Right ventricle myocardium superior (tissue), 1 donor: ENCODE data around the gene MAGI2. TPM values are rescaled to one million over a fixed set of nuclear protein-coding genes. Genes with fewer than 3 reads are reported as not detected.

Experiments used
- ATAC-seq: fragments of 200-7000 bp; cut with Tn5 transposase; one replicate; pipeline ENCODE4 v1.9.1; 2020; ENCODE audit warnings: mild to moderate bottlenecking; ENCODE audit not compliant: poor library complexity
- DNase-seq: peaks from one replicate; pipeline ENCODE4 v3.0.0-alpha.2; 2020
- intact Hi-C: fragments of 100-400 bp; cut with DNase I; formaldehyde crosslinking; loops from one replicate; pipeline ENCODE4 v1.11.2; 2022
- total RNA-seq: library from RNA; stranded (reverse); fragmentation: NEBNext Ultra II Directional; extraction: Animal tissue kit (Norgen Biotek cat#: 25700); gene quantifications from one replicate; pipeline ENCODE4 v1.2.1, GENCODE V29; 2021
- donor health status: DM: no; HTN: yes; CAD: no; lungs with severe emphysema.

Gene MAGI2
- total RNA-seq, 1 donor from 2014 or later = 3.9 TPM

- intact Hi-C loops = no loop called here
- no peak for ATAC-seq
Observed at GRCh38 chr7:78043159-78043558, 1410.3 kb downstream of the MAGI2 start.

GRCh38 chr7:78041423-78041822, 1412.0 kb downstream of the MAGI2 start:
- ATAC-seq (no peak), DNase-seq (no peak)
- intact Hi-C loops = no loop called here

More at GRCh38 chr7:78043159-78043558, 1410.3 kb downstream of the MAGI2 start:
- no peak for DNase-seq

DNA sequence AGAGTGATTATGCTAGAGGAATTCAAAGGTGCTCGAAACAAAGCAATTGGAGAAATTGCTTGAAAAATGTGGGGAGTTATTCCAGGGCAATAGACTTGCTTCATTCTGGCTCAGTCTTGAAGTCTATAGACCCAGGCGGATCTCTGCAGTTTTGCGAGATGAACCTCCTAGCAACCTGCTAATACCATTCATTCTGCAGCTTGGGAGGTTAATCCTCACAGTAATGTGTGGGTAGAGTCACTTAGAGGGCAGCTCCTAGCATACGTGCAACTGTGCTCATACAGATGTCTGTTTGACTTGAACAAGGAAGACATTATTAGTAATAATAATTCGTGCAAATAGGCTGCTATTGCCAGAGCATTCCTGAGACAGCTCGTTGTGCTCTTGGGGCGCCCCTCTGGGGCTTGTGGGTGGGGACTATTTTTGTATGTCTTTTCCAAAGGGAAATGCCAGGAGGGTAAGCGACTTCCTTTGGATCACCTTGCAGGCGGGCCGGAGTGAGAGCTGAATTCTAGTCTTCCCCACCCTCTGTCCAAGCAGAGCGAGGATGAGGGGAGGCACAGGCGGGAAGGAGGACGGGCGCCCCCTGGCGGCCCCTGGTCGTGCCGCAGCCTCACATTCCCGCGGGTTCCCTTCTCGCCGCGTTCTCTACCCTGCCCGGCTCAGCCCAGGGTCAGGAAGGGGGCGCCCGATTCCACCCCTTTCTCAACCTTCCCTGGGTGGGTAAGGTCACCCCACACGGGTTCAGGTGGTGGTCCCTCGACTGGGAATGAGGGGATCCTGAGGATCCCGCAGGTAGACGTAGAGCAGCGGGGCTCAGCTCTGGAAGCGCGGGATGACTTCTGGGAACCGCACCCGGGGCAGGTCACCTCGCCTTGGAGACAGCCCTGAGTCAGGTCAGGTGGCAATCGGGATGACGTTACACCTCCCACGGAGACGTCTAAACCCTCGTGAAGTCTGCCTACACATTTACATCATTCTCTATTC, 1413.4 kb downstream of the MAGI2 start:
- DNase-seq (peak; percentile 47), ATAC-seq (no peak)
- intact Hi-C loops = no loop called here

DNA sequence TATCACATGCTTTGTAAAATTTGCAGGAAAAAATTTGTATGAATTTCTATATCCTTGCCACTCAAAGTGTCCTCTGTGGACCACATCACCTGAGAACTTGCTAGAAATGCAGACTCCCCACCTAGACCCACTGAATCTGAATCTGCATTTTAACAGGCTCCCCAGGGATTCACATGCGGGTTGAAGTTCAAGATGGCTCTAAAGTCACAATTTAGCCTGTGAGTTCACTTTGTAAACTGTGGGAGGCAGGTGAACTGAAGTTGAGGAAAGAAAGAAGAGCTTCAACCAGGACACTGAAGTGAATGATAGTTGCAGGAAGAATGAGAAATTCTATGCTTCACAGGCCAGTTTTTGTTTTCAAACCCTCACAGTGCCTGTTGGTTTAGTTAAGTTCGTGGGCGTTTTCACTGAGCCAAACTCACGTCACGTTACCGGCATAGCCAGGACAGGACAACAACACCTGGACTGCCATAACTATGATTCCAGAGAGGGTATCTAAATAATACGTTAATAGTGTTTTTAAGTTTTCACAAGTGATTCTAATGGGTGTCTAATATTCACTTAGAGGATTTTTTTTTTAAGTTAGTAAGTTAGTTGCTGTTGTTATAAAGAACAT, 1414.9 kb downstream of the MAGI2 start:
- no peak for DNase-seq
- ATAC-seq = no peak
- intact Hi-C loops = no loop called here

DNA sequence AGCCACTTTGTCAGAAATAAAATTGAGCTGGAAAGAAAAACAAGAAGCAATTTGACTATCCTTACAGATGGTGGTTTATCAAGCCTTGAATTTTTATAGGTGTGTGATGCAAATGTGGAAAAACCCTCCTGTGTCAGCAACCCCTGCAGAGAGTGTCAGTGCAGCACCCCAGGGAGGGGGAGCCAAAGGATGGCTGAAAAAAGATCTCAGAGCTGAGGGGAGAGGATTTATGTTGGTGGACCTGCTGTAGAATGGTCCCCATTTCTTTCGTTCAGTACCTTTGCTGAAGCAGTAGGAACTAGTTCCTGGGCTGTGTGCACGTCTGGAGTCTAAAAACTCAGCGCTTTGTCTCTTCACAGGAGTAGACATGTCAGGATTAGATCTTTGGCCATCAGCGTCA, 1415.9 kb downstream of the MAGI2 start:
- no peak for DNase-seq
- ATAC-seq = no peak
- intact Hi-C loops = no loop called here

GRCh38 chr7:78033410-78033809, 1420.1 kb downstream of the MAGI2 start:
- intact Hi-C loops = no loop called here
- ATAC-seq (no peak), DNase-seq (no peak)

DNA sequence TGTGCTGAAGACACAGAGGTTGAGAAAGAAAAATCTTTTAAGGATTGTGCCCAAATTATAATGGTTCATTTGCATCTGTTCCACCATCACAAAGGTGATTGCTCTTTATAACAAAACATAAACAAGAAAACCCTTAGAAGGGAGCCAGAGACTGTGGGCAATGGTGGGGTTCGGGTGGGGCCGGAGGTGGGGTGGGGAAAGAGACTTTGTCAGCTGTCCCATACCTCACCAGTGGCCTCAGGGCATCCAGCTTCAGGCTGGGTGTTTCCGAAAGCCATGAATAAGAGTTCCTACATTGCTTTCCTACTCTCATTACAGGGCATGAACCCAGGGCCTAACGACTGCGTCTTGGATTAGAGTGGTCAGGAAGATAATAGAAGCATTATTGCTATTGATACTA, 1427.0 kb downstream of the MAGI2 start:
- no peak for DNase-seq
- intact Hi-C loops = no loop called here
- ATAC-seq = no peak

DNA sequence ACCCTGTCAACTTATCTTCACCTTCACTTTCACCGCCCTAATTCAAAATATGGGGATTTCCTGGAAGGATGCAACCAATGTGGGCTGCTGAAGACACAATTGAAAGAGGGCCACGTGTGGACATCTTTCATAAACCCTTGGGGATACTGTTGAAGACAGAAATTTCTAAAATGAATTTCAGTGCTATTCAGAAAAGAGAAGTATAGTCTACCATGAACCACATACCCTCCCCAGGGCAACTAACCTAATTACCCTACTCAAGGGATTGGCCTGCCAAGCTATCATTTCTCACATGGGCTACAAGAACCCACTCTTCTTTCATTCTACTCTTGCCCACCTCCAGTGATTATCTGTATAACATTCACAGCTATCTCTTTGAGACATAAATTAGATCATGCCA, 1428.9 kb downstream of the MAGI2 start:
- ATAC-seq (no peak), DNase-seq (no peak)
- intact Hi-C loops = no loop called here

GRCh38 chr7:78023191-78023590, 1430.3 kb downstream of the MAGI2 start:
- no peak for DNase-seq
- no peak for ATAC-seq
- intact Hi-C loops = no loop called here

GRCh38 chr7:78022165-78022564, 1431.3 kb downstream of the MAGI2 start:
- intact Hi-C loops = no loop called here
- DNase-seq = no peak
- ATAC-seq = no peak

- DNase-seq (no peak), ATAC-seq (no peak)
- intact Hi-C loops = no loop called here
Observed at GRCh38 chr7:78020874-78021249, 1432.6 kb downstream of the MAGI2 start.

DNA sequence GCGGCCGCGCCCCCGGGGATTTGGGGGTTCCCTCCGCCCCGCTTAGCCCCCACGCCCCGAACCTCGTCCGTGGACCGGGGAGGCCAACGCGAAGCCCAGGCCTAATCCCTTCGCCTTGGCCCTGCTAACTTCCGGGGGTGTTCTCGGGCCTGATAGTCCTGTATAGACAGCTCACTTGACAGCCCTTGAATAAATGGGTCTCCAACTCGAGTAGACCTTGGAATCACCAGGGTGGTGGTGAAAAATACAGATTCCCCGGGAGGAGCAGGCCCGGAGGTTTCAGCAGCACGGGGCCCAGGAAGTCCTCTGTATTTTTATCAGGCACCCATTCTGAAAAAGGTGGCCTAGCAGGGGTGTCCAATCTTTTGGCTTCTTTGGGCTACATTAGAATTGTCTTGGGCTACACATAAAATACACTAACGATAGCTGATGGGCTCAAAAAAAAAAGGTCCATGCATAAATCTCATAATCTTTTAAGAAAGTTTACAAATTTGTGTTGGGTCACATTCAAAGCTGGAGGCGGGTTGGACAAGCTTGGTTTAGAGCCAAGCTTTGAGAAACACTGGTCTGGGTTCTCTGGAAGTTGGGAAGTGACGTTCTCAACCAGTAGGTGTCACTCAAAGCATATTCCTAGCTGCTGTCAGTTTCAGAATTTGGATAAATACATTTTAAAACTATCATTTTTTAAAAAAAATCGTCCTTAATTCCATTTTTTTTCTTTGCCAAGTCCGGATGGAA, 1433.2 kb downstream of the MAGI2 start:
- ATAC-seq = peak; percentile 89
- intact Hi-C loops = no loop called here
- DNase-seq = no peak

DNA sequence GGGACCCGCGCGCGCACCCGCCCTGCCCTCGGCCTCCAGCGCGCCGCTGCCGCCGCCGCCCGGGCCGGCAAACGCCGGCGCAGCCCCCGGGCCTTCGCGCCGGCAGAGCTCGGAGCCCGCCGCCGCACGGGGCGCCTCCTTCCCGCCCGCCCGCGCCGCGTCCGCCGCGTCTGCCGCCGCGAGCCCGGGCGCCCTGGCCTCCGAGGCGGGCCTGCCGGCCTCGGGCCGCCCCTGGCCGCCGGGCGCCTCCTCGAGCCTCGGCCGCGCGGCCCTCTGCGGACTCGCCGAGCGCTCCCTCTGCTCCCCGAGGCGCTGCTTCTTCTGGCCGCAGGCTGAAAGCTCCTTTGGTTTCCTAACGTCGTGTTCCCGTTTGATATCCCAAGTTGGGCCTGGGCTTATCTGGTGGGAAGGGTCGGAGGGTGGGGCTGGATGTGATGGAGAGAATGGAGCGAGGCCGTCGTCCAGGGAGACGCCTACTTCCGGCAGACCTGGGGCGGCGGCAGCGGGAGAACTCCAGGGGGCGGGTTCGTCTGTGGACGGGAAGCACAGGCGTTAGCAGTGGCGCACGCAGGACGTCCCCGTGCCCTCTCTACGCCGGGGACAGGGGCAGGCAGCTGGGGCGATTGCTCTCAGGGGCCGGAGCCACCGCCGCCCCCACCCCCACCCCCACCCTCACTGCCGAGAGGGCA, 1433.9 kb downstream of the MAGI2 start:
- intact Hi-C loops = no loop called here
- peak; percentile 98 for ATAC-seq
- DNase-seq = peak; percentile 96

- DNase-seq (peak; percentile 55), ATAC-seq (peak; percentile 38)
- intact Hi-C loops = no loop called here
Observed at GRCh38 chr7:78018641-78019446, 1434.6 kb downstream of the MAGI2 start.

- intact Hi-C loops = no loop called here
- ATAC-seq (no peak), DNase-seq (no peak)
Observed at GRCh38 chr7:78017591-78018100, 1435.8 kb downstream of the MAGI2 start.

DNA sequence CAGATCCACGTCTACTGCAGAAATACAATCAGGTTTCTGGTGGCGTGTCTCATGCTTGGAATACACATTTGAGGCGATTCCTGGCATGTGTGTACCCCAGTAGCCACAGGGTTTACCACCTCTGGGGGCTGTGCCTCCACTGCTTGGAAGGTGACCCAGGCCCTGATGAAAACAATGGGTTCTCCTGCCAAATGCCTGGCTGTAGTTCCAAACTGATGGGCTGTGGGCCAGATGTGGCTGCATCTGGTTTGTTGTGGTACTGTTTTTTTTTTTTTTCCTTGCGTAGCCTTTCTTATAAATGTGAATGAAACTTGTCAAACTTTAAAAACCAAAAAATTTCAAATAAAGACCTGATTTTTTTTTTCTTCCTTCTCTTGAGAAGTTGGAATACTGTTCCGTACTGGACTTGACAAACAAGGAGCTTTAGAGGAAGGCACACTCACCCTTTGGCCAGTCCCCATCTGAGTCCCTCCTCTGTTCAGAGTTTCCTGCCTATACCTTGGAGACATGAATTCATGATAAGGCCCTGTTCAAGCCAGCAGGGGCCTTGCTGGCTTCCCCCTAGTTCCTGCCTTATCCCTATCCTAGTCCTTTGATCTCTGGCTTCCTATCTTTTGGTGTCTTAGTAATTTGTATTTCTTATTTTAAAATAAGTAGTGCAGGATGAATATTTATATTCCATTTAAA, 1437.8 kb downstream of the MAGI2 start:
- intact Hi-C loops = no loop called here
- DNase-seq = no peak
- ATAC-seq = no peak

DNA sequence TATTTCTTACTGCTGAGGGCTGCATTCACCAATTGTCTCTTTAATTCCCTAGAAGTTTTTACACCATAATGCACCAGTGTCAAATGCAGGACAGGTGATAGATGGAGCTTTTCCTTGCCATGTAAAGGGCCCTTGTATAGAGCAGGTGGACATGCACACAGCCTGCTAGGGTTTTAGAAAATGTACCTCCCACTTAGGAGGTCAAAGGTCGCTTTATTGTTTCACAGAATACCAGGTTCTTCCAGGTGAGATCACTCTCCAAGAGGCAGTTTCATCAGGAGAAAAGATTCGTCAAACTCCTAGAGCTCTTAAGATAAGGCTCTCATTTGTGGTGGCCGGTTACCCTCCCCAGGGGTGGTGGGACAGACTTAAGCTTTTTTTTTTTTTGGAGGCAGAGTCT, 1439.1 kb downstream of the MAGI2 start:
- DNase-seq = no peak
- intact Hi-C loops = no loop called here
- no peak for ATAC-seq
